Hepatocyte (in vitro differentiated cells): ENCODE results near the gene RREB1.

ENCODE experiments used
- CTCF ChIP-seq: fragments of 200-600 bp; sonication (generic); IDR thresholded peaks from 2 replicates; pipeline ENCODE4 v1.5.1; 2016; ENCODE audit warnings: antibody characterized with exemption, mild to moderate bottlenecking; ENCODE audit not compliant: poor library complexity
- EZH2 ChIP-seq: fragments of 200-600 bp; sonication (generic); IDR thresholded peaks from 2 replicates; pipeline ENCODE4 v1.6.1; 2016; ENCODE audit warnings: antibody characterized with exemption, mild to moderate bottlenecking, borderline replicate concordance
- EZH2phosphoT487 ChIP-seq: fragments of 200-600 bp; sonication (generic); IDR thresholded peaks from one replicate; pipeline ENCODE4 v1.6.1; 2018; ENCODE audit warnings: antibody characterized with exemption, mild to moderate bottlenecking, low read depth, moderate library complexity; ENCODE audit not compliant: unreplicated experiment, severe bottlenecking

- TF ChIP-seq CTCF (no peak), EZH2phosphoT487 (no peak), EZH2 (no peak)
Measured at GRCh38 chr6:7196685-7197283, 89.0 kb downstream of the RREB1 start.
